PFSK-1 (cell line): ENCODE measurements around the gene PPP2R5A.

ENCODE experiments used
- FOXP2 ChIP-seq: optimal IDR thresholded peaks from 2 replicates; pipeline ENCODE3; 2011; ENCODE audit warnings: borderline replicate concordance, control low read depth, inconsistent platforms; ENCODE audit not compliant: insufficient read depth; ENCODE audit errors: extremely low read length, extremely low read depth
- POLR2AphosphoS5 ChIP-seq: IDR thresholded peaks from 2 replicates; pipeline ENCODE4 v1.6.1; 2012; ENCODE audit warnings: low read depth, mild to moderate bottlenecking, control low read depth, low read length, moderate library complexity
- REST ChIP-seq, 2 experiments: IDR thresholded peaks; 2 replicates each; pipeline versions ENCODE4 v1.6.1 to v1.8.0; 2011 to 2012; ENCODE audit warnings: low read depth in 2 of 2, low read length in 2 of 2, control low read depth in 1 of 2, inconsistent platforms in 1 of 2, mild to moderate bottlenecking in 1 of 2, moderate library complexity in 1 of 2; ENCODE audit not compliant: insufficient read depth in 1 of 2
- SIN3A ChIP-seq: IDR thresholded peaks from 2 replicates; pipeline ENCODE4 v1.6.1; 2012; ENCODE audit warnings: mild to moderate bottlenecking, low read length, moderate library complexity, borderline replicate concordance; ENCODE audit not compliant: insufficient read depth
- TAF1 ChIP-seq: IDR thresholded peaks from 2 replicates; pipeline ENCODE4 v1.6.1; 2012; ENCODE audit warnings: low read length, control low read depth, borderline replicate concordance; ENCODE audit not compliant: insufficient read depth

PPP2R5A gene

GRCh38 chr1:212323066-212323465 is 37.9 kb downstream of the PPP2R5A start:
- TF ChIP-seq POLR2AphosphoS5, result no peak
- TF ChIP-seq SIN3A, result no peak
- no peak for TF ChIP-seq FOXP2
- TF ChIP-seq REST (IDR thresholded peaks at IDR 0.05; ENCODE audit: insufficient read depth in 1 of 2, low read depth in 2 of 2, low read length in 2 of 2), result no peak
- TF ChIP-seq TAF1, result no peak

- TF ChIP-seq POLR2AphosphoS5 (no peak), REST (IDR thresholded peaks at IDR 0.05; ENCODE audit: insufficient read depth in 1 of 2, low read depth in 2 of 2, low read length in 2 of 2) (no peak), TAF1 (no peak), SIN3A (no peak), FOXP2 (no peak)
Observed at GRCh38 chr1:212326541-212326940, 41.3 kb downstream of the PPP2R5A start.

GRCh38 chr1:212328248-212328647 is 43.0 kb downstream of the PPP2R5A start:
- TF ChIP-seq SIN3A, result no peak
- no peak for TF ChIP-seq TAF1
- no peak for TF ChIP-seq POLR2AphosphoS5

GRCh38 chr1:212329105-212329504 is 43.9 kb downstream of the PPP2R5A start:
- no peak for TF ChIP-seq REST (IDR thresholded peaks at IDR 0.05; ENCODE audit: insufficient read depth in 1 of 2, low read depth in 2 of 2, low read length in 2 of 2)
- no peak for TF ChIP-seq FOXP2
- TF ChIP-seq POLR2AphosphoS5, result no peak
- no peak for TF ChIP-seq TAF1
- no peak for TF ChIP-seq SIN3A

- no peak for TF ChIP-seq POLR2AphosphoS5
- TF ChIP-seq TAF1, result no peak
- TF ChIP-seq SIN3A, result no peak
- no peak for TF ChIP-seq FOXP2
- TF ChIP-seq REST (IDR thresholded peaks at IDR 0.05; ENCODE audit: insufficient read depth in 1 of 2, low read depth in 2 of 2, low read length in 2 of 2), result no peak
Observed at GRCh38 chr1:212341090-212341489, 55.9 kb downstream of the PPP2R5A start.
